GM23248 (cell line): ENCODE data around the gene TIAM2.

Experiments
- EZH2 ChIP-seq: fragments of 200-600 bp; sonication (generic); IDR thresholded peaks from 2 replicates; pipeline ENCODE4 v1.6.1; 2018; ENCODE audit warnings: antibody characterized with exemption, mild to moderate bottlenecking; ENCODE audit not compliant: insufficient read depth, poor library complexity, severe bottlenecking
- EZH2phosphoT487 ChIP-seq: fragments of 200-600 bp; sonication (generic); IDR thresholded peaks from 2 replicates; pipeline ENCODE4 v1.6.1; 2018; ENCODE audit warnings: antibody characterized with exemption, moderate library complexity, mild to moderate bottlenecking, low read depth; ENCODE audit not compliant: insufficient read depth

DNA sequence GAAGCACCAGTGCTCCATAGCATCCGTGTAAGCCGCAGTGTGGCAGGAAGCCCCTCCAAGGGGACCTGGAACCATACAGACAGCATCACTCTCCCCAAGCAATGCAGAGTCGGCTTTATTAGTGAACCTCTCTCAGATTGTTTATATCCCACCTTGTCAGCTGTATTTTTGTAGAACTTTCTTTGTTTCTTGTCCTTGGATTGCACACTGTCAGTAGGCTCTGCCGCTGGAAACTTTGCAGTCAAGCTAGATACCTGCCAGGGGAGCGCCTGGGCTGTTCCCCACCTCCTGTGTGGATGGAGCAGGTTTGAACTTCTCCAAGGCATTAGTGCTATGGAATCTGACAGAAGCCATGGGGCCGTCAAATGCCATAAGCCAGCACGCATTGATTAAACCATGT, 250.1 kb downstream of the TIAM2 start:
- no peak for TF ChIP-seq EZH2
- no peak for TF ChIP-seq EZH2phosphoT487
